ENCODE data around the gene SGIP1. TPM values are rescaled to one million over a fixed set of nuclear protein-coding genes. Genes with fewer than 3 reads are reported as not detected.
"Not testable (repeated sequence)": the region's sequence is repeated elsewhere in the genome, so short reads cannot be mapped to it uniquely, and the experiment has no call there.

The SGIP1 gene
- total RNA-seq, 1 experiment from 2014 or later = 0.37 TPM

DNA sequence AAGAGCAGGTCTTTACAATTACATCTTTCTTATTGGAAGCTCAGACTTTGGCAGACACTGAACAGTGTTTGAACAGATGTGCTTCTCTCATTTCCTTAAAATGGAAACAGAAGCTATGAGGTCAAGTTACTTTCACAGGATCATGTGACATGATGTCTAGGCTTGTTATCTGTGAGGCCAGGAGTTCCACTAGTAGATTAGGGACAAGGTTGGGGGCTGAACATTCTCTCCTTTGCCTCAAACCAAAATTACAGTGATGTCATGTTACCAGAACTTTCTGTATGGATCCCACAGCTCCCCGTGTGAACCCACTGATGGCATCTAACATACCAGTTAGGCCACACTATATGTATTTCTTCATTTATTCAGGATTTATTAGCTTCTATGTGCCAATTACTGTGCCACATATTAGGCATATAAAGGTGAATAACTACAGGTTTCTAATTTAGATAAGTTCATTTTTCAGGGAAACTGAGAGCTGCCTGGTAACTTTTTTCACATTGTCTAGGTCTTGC is 224.3 kb downstream of the SGIP1 start:
- peak; percentile 44 for DNase-seq (ENCODE audit: low read depth, low spot score)
- in situ Hi-C loops (cut with HindIII; ENCODE audit: low pct_unique_long_range_greater_than_20kb, low sequenced_read_pairs) = no loop called here

GRCh38 chr1:66760506-66760905 is 226.6 kb downstream of the SGIP1 start:
- no peak for DNase-seq (ENCODE audit: low read depth, low spot score)
- in situ Hi-C loops (cut with HindIII; ENCODE audit: low pct_unique_long_range_greater_than_20kb, low sequenced_read_pairs) = no loop called here

GRCh38 chr1:66761221-66761620 is 227.3 kb downstream of the SGIP1 start:
- in situ Hi-C loops (cut with HindIII; ENCODE audit: low pct_unique_long_range_greater_than_20kb, low sequenced_read_pairs) = no loop called here
- DNase-seq (ENCODE audit: low read depth, low spot score) = no peak

GRCh38 chr1:66764994-66765578 is 231.1 kb downstream of the SGIP1 start:
- in situ Hi-C loops (cut with HindIII; ENCODE audit: low pct_unique_long_range_greater_than_20kb, low sequenced_read_pairs) = no loop called here
- peak; percentile 68 for DNase-seq (ENCODE audit: low read depth, low spot score)

DNA sequence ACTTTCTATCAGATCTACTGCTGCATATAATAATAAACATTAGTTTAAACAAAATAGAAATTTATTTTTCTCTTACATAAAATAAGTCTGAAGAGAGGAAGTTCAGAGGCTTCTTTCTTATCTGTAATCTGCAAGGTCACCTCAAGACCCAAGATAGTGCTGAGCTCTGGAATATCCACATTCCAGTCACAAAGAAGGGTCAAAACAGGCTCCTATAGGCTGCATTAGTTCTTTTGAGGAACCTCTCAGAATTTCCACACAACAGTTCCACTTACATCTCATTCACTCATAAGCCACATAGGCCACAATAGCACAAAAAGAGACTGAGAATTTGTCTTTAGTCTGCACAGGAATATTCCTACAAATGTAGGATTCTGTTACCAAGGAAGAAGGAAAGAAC is 233.7 kb downstream of the SGIP1 start:
- in situ Hi-C loops (cut with HindIII; ENCODE audit: low pct_unique_long_range_greater_than_20kb, low sequenced_read_pairs) = no loop called here
- DNase-seq (ENCODE audit: low read depth, low spot score) = no peak

DNA sequence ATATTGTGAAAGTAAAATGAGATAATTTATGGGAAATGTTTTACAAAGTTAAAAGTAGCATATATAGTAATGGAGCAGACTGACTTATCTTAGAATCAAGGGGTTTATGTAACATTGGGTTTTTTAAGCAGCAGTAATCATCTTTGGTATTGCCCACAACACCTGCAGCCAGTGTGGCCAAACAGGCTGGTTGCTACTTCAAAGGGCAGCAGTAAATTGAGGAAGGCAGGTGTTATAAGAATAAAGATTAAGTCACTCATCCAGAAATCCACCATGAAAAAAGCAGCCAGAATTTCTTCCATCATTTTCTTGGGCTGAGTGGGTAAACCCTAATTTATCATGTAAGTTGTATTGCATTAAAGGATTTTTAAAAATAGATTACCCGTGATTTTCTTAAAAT is 235.0 kb downstream of the SGIP1 start:
- DNase-seq (ENCODE audit: low read depth, low spot score) = no peak
- in situ Hi-C loops (cut with HindIII; ENCODE audit: low pct_unique_long_range_greater_than_20kb, low sequenced_read_pairs) = no loop called here

GRCh38 chr1:66769512-66770229 is 235.7 kb downstream of the SGIP1 start:
- peak; percentile 32 for DNase-seq (ENCODE audit: low read depth, low spot score)
- in situ Hi-C loops (cut with HindIII; ENCODE audit: low pct_unique_long_range_greater_than_20kb, low sequenced_read_pairs) = no loop called here

DNA sequence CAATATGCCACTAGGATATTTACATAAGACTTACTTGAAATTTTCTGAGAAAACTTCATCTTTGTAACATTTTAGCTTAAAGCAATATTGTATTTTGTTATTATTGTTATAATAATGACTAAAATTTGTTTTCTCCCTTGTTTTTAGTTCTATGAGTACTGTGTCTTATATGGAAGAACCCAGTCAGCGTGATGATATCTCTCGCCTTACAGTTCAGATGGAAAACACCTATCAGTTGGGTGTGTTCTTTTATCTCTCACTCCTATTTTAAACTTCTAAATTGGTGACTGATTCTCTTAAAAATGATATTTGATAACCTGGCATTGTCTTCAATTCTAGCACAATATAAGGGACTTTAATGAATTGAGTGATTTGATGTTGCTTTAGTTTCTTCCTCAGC is 236.3 kb downstream of the SGIP1 start:
- DNase-seq (ENCODE audit: low read depth, low spot score) = no peak
- in situ Hi-C loops (cut with HindIII; ENCODE audit: low pct_unique_long_range_greater_than_20kb, low sequenced_read_pairs) = no loop called here

DNA sequence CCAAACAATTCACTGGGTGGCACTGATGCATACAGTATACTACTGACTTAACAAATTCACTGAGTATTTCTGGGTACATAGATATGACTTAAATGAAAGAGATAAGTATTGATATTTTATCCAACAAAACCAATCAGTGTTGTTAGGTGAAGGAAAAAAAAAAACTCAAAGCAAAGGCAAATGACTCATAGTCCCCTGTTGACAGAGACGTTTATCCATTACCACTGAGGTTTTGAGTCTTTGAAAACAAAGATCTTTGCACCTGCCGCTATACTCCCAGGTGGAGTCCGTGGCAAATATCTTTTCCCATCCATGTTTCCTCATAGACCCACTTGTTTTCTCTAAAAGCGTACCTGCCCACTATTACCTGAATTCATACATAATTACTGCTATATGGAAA is 236.7 kb downstream of the SGIP1 start:
- no peak for DNase-seq (ENCODE audit: low read depth, low spot score)

DNA sequence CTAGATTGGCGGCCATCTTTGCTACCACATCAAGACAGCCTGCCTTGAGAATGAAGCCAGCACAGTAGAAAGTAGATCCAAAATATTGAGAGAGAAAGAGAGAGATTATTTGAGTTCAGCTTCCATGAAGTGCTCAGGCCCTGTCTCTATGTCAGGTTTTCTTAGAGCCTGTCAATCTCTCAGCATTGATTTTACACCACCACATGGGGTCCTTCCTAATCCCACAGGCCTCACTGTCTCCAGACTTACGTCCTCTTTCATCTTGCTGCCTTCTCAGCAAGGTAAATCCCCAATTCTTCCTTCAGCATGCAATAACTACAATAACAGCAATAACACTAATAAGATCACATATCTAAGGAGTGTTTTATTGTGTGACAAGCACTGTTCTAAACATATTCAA is 239.3 kb downstream of the SGIP1 start:
- in situ Hi-C loops (cut with HindIII; ENCODE audit: low pct_unique_long_range_greater_than_20kb, low sequenced_read_pairs) = no loop called here
- no peak for DNase-seq (ENCODE audit: low read depth, low spot score)

More for the DNA sequence above, 236.7 kb downstream of the SGIP1 start:
- in situ Hi-C loops (cut with HindIII; ENCODE audit: low pct_unique_long_range_greater_than_20kb, low sequenced_read_pairs) = no loop called here

- DNase-seq (ENCODE audit: low read depth, low spot score) = no peak
- in situ Hi-C loops (cut with HindIII; ENCODE audit: low pct_unique_long_range_greater_than_20kb, low sequenced_read_pairs) = no loop called here
These were observed 240.5 kb downstream of the SGIP1 start for GRCh38 chr1:66774438-66774837.

DNA sequence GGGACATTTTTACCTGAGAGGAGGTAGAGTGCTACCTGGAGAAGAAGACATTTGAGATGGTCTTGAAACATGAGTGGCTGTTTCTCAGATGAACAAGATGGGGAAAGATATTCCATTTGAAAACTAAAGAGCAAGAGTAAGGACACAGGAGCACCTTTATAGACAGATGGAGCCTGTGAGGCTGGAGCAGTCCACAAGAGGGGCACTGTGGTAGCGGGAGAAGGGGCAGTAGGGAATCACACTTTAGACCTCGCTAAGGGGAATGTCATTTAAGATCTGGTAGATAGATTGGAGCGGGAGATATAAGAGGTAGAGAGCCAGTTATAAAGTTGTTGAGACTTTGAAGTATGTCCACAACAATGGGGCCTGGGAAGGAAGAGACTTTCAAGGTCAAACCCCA is 241.7 kb downstream of the SGIP1 start:
- in situ Hi-C loops (cut with HindIII; ENCODE audit: low pct_unique_long_range_greater_than_20kb, low sequenced_read_pairs) = no loop called here

GRCh38 chr1:66777831-66778230 is 243.9 kb downstream of the SGIP1 start:
- DNase-seq (ENCODE audit: low read depth, low spot score) = no peak
- in situ Hi-C loops (cut with HindIII; ENCODE audit: low pct_unique_long_range_greater_than_20kb, low sequenced_read_pairs) = no loop called here

More for the DNA sequence above, 241.7 kb downstream of the SGIP1 start:
- no peak for DNase-seq (ENCODE audit: low read depth, low spot score)

DNA sequence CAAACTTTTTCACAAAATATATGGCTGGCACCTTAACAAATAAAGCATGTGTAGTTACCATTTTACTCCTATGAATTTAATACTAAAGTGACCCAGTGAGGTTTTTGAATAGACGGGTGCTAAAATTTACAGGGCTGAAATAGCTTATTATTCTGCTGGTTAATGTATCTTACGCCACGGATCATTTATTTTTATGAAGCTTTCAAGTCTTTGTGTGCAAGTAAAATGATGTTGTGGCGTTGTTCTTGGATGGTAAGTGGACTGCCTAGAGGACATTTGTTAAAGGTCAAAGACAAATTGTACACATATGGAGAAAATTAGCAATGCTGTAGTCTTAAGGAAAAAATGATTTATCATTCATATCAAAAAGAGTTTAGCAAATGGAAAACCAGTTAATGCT is 244.3 kb downstream of the SGIP1 start:
- in situ Hi-C loops (cut with HindIII; ENCODE audit: low pct_unique_long_range_greater_than_20kb, low sequenced_read_pairs) = no loop called here
- no peak for DNase-seq (ENCODE audit: low read depth, low spot score)

GRCh38 chr1:66778969-66779368 is 245.0 kb downstream of the SGIP1 start:
- no peak for DNase-seq (ENCODE audit: low read depth, low spot score)
- in situ Hi-C loops (cut with HindIII; ENCODE audit: low pct_unique_long_range_greater_than_20kb, low sequenced_read_pairs) = no loop called here

DNA sequence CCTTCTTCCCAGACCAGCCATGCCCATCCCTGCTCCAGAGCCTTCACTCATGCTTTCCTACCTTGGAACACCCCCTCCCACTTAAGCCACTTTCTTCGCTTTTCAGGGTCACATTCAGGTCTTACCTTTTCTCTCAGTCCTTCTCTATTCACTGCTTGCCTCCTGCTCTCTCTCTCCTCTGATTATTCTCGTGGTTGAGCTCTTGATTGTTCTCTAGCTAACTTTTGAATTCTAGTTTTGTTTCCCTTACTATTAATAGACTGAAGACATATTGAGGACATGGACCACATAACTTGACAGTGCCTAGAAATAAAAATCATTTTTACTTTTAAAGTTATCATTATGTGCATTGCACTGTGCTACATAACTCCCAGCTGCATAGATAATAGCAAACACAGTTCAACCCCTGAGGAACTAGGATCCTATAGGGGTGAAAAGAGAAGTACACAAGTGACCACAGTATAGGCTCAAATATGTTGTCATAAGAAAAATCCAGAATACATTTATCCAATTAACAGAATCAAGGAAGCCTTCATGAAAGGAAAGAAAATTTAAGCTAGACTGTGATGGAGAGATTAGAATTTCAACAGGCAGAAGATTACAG is 245.6 kb downstream of the SGIP1 start:
- in situ Hi-C loops (cut with HindIII; ENCODE audit: low pct_unique_long_range_greater_than_20kb, low sequenced_read_pairs) = no loop called here

DNA sequence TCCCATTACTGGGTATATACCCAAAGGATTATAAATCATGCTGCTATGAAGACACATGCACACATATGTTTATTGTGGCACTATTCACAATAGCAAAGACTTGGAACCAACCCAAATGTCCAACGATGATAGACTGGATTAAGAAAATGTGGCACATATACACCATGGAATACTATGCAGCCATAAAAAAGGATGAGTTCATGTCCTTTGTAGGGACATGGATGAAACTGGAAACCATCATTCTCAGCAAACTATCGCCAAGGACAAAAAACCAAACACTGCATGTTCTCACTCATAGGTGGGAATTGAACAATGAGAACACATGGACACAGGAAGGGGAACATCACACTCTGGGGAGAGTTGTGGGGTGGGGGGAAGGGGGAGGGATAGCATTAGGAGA is 251.8 kb downstream of the SGIP1 start:
- DNase-seq (ENCODE audit: low read depth, low spot score); in situ Hi-C loops (cut with HindIII; ENCODE audit: low pct_unique_long_range_greater_than_20kb, low sequenced_read_pairs): not testable (repeated sequence)

More for the DNA sequence above, 245.6 kb downstream of the SGIP1 start:
- no peak for DNase-seq (ENCODE audit: low read depth, low spot score)

DNA sequence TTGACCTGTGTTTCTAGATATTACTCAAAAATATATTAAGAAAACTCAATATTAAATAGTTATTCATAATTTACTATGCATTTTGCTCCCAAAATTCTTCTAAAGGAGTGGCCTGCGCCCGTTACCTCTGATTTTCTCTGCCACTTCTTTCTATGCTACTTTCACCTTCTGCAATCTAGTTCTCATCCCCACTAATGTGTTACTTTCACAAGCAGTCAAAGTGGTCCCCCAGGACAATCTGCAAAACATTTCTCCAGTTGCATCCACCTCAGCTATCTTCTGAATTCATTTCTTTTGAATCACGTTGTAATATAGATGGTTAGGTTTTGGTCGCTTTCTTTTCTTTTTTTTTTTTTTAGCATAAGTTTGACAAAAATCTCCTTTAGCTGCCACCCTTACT is 253.7 kb downstream of the SGIP1 start:
- in situ Hi-C loops (cut with HindIII; ENCODE audit: low pct_unique_long_range_greater_than_20kb, low sequenced_read_pairs) = no loop called here
- no peak for DNase-seq (ENCODE audit: low read depth, low spot score)
